ENCODE results near the gene NEURL3.

- TF ChIP-seq CTCF (IDR thresholded peaks at IDR 0.05) (no peak), EZH2 (IDR thresholded peaks at IDR 0.05; ENCODE audit: borderline replicate concordance, insufficient read depth, low read depth, low read length, poor library complexity, severe bottlenecking) (no peak)
These were observed 29.0 kb upstream of the NEURL3 start for GRCh38 chr2:96534141-96534540.

Measured in B cell (primary cell).